Thyroid gland (tissue), 4 donors: Measurements from ENCODE around the gene CUEDC2. TPM values are rescaled to one million over a fixed set of nuclear protein-coding genes. Genes with fewer than 3 reads are reported as not detected.

Experiments
- DNase-seq, 2 donors: peaks; one replicate each; pipeline ENCODE4 v3.0.0-alpha.2; 2019
- H3K27ac ChIP-seq, 3 donors: fragments of 200-600 bp; sonication (generic); 1 replicate in 2 of 3; 2 replicates in 1 of 3; pipeline ENCODE4 v1.5.1; 2016 to 2019; ENCODE audit warnings: mild to moderate bottlenecking in 1 of 3, moderate library complexity in 1 of 3
- H3K27me3 ChIP-seq: fragments of 200-600 bp; sonication (generic); one replicate; pipeline ENCODE4 v1.5.1; 2019
- H3K36me3 ChIP-seq, 2 donors: fragments of 200-600 bp; sonication (generic); one replicate each; pipeline ENCODE4 v1.5.1; 2016 to 2019
- H3K4me1 ChIP-seq, 2 donors: fragments of 200-600 bp; sonication (generic); one replicate each; pipeline ENCODE4 v1.5.1; 2017 to 2019
- H3K4me3 ChIP-seq, 3 donors: fragments of 200-600 bp; sonication (generic); replicated peaks in 1 of 3; 1 replicate in 2 of 3; 2 replicates in 1 of 3; pipeline ENCODE4 v1.5.1; 2016; ENCODE audit warnings: mild to moderate bottlenecking in 1 of 3
- H3K9me3 ChIP-seq: fragments of 200-600 bp; sonication (generic); one replicate; pipeline ENCODE4 v1.5.1; 2017
- POLR2A ChIP-seq, 2 donors: fragments of 450-650 bp; IDR thresholded peaks; one replicate each; pipeline ENCODE4 v1.6.1; 2017; ENCODE audit warnings: antibody characterized with exemption in 2 of 2, mild to moderate bottlenecking in 2 of 2, moderate library complexity in 1 of 2
- WGBS, 2 donors: methylation state at CpG; one replicate each; pipeline ENCODE4 v1.1.5; 2017; 5-methylcytosine and 5-hydroxymethylcytosine counted together
- intact Hi-C: fragments of 100-400 bp; cut with DNase I; formaldehyde crosslinking; loops from one replicate; pipeline ENCODE4 v1.15.1; 2023
- total RNA-seq, 4 donors: library from RNA; depleted of rRNA; stranded (reverse); fragments of >200 nt; gene quantifications; one replicate each; pipeline ENCODE4 v1.2.3, GENCODE V29; 2016
- TF ChIP-seq, protein P1 (sequence below), 6 experiments: fragments of 200-600 bp in 3 of 6; fragments of 450-650 bp in 3 of 6; sonication (generic) in 3 of 6; IDR thresholded peaks; one replicate each; pipeline ENCODE4 v1.5.1; 2016 to 2019; ENCODE audit warnings: antibody characterized with exemption in 6 of 6, mild to moderate bottlenecking in 2 of 6, inconsistent platforms in 1 of 6, moderate library complexity in 1 of 6

The CUEDC2 gene
- total RNA-seq, 4 donors from 2014 or later: 56.2 to 73.9 (median 62.0) TPM

GRCh38 chr10:102402512-102402896 is 29.9 kb downstream of the CUEDC2 start:
- H3K27ac ChIP-seq: no peak overlapping the region
- peaks cover 5 to 11% of the 10 kb centered on the region in 2 donors for H3K36me3 ChIP-seq

DNA sequence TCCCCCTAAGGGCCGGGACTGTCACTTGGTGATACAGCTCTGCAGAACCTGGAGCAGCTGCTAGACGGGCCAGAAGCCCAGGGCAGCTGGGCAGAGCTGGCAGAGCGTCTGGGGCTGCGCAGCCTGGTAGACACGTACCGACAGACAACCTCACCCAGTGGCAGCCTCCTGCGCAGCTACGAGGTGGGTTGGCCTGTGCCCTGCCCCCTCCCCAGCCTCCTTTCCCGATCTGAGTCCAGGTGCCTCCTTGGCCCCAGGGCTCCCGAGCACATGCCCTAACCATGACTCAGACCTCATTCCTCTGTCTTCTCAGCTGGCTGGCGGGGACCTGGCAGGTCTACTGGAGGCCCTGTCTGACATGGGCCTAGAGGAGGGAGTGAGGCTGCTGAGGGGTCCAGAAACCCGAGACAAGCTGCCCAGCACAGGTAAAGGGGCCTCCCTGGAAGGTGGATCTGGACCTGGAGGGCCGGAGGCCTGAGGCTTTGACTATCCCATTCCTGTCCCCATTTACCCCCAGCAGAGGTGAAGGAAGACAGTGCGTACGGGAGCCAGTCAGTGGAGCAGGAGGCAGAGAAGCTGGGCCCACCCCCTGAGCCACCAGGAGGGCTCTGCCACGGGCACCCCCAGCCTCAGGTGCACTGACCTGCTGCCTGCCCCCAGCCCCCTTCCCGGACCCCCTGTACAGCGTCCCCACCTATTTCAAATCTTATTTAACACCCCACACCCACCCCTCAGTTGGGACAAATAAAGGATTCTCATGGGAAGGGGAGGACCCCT is 30.5 kb downstream of the CUEDC2 start:
- WGBS, 2 donors: 89 to 92% methylated on average over 11 to 17 of the region's 18 CpGs
- no peak overlapping the region for H3K27ac ChIP-seq
- H3K27me3 ChIP-seq: no peaks in the 10 kb centered on the region
- H3K4me1 ChIP-seq: peaks cover 0 to 11% of the 10 kb centered on the region in 2 donors
- DNase-seq: no peak
- intact Hi-C loops: loop anchor here (5.0 kb wide), 1 partner anchor 175 kb away; the partner anchor contains the start of gene ELOVL3
- H3K4me3 ChIP-seq: no peak overlapping the region
- TF ChIP-seq, protein P1, sequence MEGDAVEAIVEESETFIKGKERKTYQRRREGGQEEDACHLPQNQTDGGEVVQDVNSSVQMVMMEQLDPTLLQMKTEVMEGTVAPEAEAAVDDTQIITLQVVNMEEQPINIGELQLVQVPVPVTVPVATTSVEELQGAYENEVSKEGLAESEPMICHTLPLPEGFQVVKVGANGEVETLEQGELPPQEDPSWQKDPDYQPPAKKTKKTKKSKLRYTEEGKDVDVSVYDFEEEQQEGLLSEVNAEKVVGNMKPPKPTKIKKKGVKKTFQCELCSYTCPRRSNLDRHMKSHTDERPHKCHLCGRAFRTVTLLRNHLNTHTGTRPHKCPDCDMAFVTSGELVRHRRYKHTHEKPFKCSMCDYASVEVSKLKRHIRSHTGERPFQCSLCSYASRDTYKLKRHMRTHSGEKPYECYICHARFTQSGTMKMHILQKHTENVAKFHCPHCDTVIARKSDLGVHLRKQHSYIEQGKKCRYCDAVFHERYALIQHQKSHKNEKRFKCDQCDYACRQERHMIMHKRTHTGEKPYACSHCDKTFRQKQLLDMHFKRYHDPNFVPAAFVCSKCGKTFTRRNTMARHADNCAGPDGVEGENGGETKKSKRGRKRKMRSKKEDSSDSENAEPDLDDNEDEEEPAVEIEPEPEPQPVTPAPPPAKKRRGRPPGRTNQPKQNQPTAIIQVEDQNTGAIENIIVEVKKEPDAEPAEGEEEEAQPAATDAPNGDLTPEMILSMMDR (IDR thresholded peaks at IDR 0.05): no peak
- TF ChIP-seq POLR2A (IDR thresholded peaks at IDR 0.05): no peak
- H3K9me3 ChIP-seq: no peaks in the 10 kb centered on the region
- peaks cover 5 to 11% of the 10 kb centered on the region in 2 donors for H3K36me3 ChIP-seq

More at GRCh38 chr10:102402512-102402896, 29.9 kb downstream of the CUEDC2 start:
- WGBS, 2 donors: 85 to 89% methylated on average over 4 to 5 of the region's 5 CpGs
- Histone ChIP-seq H3K27me3 (no peaks in the 10 kb centered on the region), H3K9me3 (no peaks in the 10 kb centered on the region), H3K4me3 (no peak overlapping the region), H3K4me1 (peaks cover 0 to 10% of the 10 kb centered on the region in 2 donors)
- intact Hi-C loops: loop anchor here (5.0 kb wide), 1 partner anchor 175 kb away; the partner anchor contains the start of gene ELOVL3
- TF ChIP-seq POLR2A (IDR thresholded peaks at IDR 0.05): no peak
- TF ChIP-seq, protein P1 (IDR thresholded peaks at IDR 0.05): no peak
- no peak for DNase-seq

GRCh38 chr10:102401342-102401654 is 31.1 kb downstream of the CUEDC2 start:
- no peak overlapping the region for H3K27ac ChIP-seq
- H3K4me3 ChIP-seq: no peak overlapping the region
- intact Hi-C loops: loop anchor here (5.0 kb wide), 1 partner anchor 174 kb away; the partner anchor contains the start of gene ELOVL3
- WGBS, 2 donors: 94 to 95% methylated on average over 8 of the region's 8 CpGs
- TF ChIP-seq, protein P1 (IDR thresholded peaks at IDR 0.05): no peak
- TF ChIP-seq POLR2A (IDR thresholded peaks at IDR 0.05): no peak
- peaks cover 5 to 11% of the 10 kb centered on the region in 2 donors for H3K36me3 ChIP-seq
- H3K27me3 ChIP-seq: no peaks in the 10 kb centered on the region
- no peak for DNase-seq
- H3K9me3 ChIP-seq: no peaks in the 10 kb centered on the region
- H3K4me1 ChIP-seq: peaks cover 1 to 17% of the 10 kb centered on the region in 2 donors

- no peak for TF ChIP-seq POLR2A (IDR thresholded peaks at IDR 0.05)
- TF ChIP-seq, protein P1 (IDR thresholded peaks at IDR 0.05): no peak
- no peak overlapping the region for H3K4me3 ChIP-seq
- H3K27ac ChIP-seq: no peak overlapping the region
- peaks cover 7 to 22% of the 10 kb centered on the region in 2 donors for H3K4me1 ChIP-seq
- WGBS, 2 donors: 87 to 90% methylated on average over 18 to 20 of the region's 22 CpGs
- DNase-seq: no peak
- intact Hi-C loops: loop anchor here (5.0 kb wide), 1 partner anchor 173 kb away; the partner anchor contains the start of gene ELOVL3
- H3K36me3 ChIP-seq: peaks cover 5 to 11% of the 10 kb centered on the region in 2 donors
- no peaks in the 10 kb centered on the region for H3K27me3 ChIP-seq
- H3K9me3 ChIP-seq: no peaks in the 10 kb centered on the region
Observed at GRCh38 chr10:102400598-102401341, 31.6 kb downstream of the CUEDC2 start.
